Superior temporal gyrus (tissue), 1 donor: ENCODE results near the gene CNOT4.
"Not testable (repeated sequence)": the region's sequence is repeated elsewhere in the genome, so short reads cannot be mapped to it uniquely, and the experiment has no call there.

Experiments used
- DNase-seq: peaks from one replicate; pipeline ENCODE4 v3.0.0-alpha.2; 2016; ENCODE audit errors: extremely low spot score

CNOT4 gene

DNA sequence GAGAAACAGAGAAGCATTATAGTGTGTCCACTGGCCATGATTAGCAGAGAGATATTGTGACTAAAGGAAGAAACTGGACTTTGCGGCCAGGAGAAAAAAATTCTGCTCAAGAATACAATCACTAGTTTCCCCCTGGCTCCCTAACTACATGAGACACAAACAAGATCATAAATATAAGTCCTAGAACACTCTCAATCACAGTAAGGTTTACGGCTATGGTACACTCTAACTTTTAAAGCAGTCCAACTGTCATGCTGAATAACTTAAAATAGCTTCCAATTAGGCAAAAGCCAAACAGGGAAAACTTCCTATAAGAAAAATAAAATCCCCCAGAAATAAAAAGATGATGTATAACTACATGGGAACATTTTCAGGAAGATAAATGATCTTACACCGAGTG is 144.2 kb downstream of the CNOT4 start:
- no peak for DNase-seq

DNA sequence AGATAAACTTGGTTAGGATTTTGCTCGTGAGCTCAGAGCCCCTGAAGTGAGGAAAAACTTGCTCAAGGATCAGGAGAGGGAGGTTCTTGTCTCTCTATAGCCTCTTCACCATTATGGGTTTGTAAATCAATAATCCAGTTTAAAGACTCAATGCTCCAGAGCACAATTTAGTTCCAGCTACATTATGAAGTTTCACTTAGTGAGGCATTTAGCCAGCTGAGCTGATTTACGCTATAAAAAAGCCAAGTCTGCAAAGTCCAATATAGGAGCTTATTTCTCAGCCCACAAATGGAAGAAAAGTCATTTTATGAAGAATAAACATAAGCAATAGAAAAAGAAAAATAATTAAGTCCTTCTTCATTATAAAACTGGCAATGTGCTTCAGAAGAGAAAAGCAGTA is 145.7 kb downstream of the CNOT4 start:
- DNase-seq, result no peak

DNA sequence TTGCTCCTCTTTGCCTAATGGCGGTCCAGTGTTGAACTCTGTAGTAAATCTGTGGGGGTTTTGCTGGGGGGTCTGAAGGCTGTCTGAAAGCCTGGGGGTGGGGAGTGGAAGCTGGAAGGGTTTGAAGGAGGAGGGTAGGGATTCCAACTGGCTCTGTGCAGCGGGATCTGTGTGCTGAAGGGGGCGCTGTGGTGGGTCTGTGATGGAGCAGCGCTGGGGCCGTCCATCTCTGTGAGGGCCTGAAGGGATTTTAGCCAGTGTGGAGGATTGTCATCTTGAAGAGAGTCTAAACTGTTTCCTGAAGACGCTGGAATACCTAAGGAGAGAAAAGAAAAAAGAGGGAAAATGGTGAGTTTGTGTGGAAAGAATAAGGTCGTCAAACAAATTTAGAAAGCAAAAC is 147.0 kb downstream of the CNOT4 start:
- DNase-seq, result no peak

DNA sequence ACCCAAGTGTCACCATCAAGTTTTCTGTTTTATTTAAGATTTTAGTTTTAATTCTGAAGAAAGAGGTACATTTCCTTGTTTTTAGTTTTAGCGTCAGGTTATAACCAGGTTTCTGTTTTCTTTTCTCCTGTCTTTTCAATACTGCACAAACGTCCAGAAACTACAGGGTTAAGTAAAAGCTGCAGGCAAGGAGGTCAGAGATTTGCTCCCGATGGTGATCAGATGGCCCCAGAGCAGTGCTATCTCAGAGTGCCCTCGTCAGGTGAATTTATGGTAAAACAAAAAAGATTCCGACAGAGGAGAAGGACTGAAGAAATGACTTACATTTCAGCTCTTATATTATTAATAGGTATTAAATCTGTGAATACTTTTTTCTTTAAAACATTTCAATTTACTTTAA is 148.1 kb downstream of the CNOT4 start:
- DNase-seq, result no peak

DNA sequence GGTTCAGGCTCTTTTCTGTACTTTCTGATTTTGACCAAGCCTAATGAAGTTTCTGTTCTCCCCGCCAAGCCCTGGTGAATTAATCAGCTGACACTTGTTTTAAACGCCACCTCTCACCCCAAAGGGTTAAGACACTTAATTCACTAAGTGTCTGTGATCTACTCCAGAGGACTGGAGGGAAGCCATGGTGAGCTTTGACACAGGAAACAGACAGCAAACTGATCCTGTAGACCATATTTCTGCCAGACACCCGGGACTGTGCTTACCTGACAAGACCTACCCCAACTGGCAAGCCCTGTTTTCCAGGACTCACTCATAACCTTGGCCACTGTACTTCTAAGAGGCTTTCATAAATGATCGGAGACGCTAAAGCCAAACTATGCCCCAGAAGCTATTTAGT is 150.3 kb downstream of the CNOT4 start:
- DNase-seq, result no peak

DNA sequence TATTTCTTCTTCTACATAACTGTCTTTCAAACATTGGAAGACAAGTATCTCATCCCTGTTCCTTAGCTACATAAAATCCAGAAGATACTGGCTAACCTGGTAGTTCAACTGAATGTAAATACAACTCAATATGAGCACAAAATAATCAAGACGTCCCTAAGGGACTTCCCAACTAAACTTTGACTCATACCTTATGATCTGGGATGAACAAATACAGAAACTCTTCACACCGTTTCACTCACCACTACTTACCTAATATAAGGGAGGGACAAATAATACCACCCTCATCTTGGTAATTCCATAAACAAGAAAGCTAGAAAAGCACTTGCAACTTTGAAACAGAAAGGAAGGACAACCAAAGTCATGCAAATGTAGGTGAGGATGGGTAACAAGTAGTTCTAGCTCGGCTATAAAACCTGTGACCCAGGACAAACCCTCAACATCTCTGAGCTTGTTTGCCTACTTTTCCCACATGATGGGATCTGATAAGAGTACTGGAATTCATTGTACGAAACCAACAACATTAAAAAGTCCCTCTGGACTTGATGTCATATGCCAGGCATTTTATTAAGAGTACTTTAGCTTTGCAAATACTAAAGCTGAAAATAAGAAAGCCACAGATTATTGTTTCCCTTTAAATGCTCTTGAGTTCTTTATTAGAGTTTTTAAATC is 154.4 kb downstream of the CNOT4 start:
- DNase-seq, result no peak

DNA sequence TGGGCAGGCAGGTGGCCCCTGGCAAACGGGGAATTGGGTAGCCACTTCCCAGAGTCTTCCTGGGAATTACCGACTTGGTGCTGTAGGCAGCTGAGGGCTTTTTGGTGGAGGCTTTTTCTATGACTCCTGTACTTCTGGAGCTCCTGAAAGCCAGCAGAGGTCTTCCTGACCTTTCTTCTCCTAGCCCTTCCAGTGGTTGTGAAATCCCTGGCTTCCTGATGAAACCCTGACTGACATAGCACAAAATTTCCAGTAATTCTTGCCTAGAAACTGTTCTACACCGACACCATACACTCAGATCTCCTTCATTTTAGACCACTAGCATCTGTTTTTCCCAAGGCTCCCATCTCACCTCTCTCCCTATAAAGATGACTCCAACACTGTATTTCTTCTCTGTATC is 156.1 kb downstream of the CNOT4 start:
- no peak for DNase-seq

DNA sequence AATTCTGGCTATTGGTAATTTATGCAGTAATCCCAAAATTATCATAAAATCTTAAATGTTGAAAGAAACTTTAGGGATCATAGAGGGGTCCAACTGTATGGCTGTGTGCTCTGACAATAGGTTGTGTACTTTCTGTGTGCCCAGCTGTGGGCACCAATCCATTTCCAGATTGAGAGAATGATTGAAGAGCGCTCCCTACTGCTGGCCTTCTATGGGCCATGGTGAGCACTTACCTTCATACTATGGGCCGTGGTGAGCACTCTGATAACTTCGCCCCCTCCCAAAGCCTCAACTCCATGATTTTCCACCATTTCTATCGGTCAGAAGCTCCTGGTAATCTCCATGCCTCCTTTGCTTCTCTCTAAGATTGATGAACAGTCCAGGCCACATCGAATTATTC is 157.6 kb downstream of the CNOT4 start:
- DNase-seq, result no peak

DNA sequence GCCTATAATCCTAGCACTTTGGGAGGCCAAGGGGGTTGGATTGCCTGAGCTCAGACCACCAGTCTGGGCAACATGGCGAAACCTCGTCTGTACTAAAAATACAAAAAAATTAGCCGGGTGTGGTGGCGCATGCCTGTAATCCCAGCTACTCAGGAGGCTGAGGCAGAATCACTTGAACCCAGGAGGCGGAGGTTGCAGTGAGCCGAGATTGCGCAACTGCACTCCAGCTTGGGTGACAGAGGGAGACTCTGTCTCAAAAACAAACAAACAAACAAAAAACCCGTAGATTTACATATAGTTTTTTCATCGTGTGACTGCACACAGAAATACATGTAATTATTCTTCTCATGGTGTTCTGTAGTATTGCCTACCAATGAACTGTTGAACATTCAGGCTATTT is 158.8 kb downstream of the CNOT4 start:
- DNase-seq, result not testable (repeated sequence)

DNA sequence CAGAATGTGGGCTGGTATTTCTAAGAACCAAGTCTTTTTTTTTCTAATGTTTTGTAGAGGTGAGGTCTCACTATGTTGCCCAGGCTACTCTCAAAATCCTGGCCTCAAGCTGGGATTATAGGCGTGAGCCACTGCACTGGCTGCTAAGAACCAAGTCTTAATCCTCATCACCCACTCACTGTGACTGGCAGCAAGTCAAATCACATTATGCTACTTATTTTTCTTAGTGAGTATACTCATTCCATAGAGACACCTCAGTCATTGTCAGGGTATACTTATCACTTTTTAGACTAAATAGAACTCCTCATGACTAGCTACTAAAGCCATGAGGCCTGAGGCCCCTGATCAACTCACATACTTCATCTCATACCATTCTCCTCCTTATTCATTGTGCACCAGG is 160.2 kb downstream of the CNOT4 start:
- no peak for DNase-seq

DNA sequence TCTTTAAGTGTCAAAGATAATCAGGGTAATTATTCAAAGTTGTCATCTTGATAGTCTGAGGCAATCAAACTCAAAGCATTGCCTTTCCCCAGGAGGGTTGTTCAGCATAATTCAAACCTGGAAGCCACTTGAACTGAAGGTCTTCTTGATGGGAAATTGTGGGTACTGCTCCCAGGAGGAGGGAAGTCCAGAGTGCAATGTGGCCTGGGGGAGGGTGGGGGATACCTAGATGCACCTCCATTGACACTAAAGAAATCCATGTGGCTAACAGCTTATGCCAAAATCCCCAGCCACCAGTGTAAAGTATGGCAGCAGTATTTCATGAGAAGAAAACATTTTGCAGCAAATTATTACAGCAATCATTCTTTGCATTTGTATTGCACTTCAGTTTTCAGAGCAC is 161.4 kb downstream of the CNOT4 start:
- DNase-seq, result no peak

DNA sequence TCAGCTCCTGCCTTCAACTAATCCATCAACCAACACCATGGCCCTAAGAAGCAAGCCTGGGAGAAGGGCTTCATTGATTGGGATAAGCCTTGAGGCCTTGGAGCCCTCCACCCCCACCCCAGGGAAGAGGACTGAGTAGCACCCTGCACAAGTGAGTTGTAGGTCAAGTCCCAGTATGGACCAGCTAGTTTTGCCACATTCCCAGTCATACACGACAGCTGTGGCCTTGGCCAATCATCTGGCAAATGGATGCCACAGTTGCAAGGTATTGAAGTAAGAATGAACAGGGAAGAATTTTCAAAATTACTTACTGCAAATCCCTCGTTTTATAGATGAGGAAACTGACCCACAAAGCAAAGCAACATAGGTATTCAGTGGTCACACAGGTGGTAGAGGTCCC is 166.5 kb downstream of the CNOT4 start:
- no peak for DNase-seq

DNA sequence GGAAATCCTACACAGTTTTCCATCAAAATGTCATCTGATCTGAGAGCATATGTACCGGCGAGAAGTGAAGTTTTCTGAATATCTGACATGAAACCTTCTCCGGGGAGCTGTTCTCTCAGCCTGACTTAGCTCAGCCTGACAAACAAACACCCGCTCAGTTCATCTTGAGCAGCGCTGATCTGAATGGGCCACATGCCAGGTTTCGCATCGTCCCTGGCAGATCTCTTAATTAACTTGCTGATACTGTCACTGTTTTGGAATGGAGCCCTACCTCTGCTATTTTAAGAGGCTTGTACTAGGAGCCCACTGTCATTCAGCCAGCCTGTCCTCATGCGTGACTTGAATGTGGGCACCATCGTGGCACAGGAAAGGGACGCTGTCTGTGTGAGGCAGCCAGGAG is 167.0 kb downstream of the CNOT4 start:
- DNase-seq, result peak; percentile 68

DNA sequence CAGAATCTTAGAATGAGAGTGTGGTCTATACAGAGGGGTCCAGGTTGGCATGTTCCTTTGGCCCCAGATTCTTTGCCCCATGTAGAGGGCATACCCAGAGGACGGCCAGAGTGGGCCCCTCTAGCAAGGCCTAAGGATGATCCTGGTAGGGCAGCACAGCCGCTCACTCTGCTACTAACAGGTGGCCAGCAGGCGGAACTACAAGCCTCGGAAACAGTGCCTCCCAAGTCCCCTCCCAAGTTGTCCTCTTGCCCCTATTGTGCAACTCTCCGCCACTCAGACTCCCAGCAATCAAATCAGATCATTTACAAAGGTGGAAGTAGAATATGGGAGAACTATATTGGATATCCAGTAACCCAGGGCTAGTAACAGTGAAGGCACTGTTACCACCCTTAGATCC is 168.9 kb downstream of the CNOT4 start:
- no peak for DNase-seq

DNA sequence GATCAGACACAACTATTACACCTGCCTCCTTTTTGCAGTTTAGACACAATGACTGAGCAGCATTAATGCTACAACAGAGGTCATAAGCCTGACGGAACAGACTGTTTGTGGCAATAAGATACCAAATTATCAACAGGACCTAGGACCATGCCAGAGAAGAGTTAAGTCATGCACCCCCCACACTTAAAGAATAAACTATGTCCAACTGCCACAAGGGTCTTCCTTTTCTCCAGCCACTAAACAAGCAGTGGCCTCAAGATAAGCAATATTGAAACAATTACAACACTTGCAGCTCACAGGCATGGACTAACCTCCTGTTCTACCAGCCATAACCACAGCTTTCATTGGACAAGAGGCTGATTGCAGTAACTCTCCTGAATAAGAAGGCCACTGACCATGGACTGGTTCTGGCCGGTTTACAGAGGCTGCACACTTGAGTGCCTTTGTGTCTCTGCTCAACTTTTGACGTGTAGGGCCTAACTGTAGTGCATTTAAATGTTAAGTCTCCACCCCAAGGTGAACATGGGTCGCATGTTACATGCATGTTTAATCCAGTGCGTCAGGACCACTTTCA is 171.8 kb downstream of the CNOT4 start:
- no peak for DNase-seq

DNA sequence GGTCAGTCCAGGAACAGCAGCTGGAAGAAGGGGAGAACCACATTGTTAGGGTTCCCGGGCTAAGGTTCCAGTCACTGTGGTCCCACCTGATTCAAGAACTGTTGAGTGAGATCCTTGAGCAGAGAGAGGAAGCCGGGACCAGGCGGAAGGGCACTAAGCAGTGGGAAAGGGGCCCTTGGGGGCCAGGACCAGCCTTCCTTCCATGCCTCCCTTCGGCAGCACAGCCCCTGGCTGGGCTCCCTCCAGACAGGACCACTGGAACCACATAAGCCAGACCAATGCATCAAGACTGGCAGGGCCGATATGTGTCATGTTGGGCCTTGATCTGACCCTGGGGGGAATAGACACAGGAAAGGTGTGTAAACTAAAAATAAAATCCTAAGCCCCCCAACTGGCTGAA is 172.4 kb downstream of the CNOT4 start:
- no peak for DNase-seq

DNA sequence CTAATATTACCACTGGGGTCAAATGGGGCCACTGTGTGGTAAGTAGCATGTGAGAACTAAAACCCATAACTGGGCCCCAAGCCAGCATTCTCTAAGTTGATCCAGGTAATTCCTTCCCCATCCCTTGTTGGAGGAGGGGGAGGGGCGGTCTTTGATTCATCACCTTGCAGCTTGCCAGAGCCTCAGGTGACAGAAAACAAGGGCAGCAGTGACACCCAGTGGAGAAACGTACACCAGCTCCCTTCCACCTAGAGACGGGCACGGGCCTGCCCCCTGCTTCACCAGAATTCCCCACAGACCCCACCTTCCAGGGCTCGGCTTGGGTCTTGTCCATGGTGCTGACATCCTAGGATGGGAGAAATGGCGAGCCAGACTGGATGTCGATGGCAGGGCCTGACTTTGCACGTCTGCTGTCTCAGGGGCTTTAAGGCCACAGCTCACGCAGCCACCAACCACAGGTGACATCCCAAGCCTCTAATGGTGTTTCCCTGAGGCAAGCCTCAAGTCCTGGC is 174.2 kb downstream of the CNOT4 start:
- DNase-seq, result peak; percentile 30

DNA sequence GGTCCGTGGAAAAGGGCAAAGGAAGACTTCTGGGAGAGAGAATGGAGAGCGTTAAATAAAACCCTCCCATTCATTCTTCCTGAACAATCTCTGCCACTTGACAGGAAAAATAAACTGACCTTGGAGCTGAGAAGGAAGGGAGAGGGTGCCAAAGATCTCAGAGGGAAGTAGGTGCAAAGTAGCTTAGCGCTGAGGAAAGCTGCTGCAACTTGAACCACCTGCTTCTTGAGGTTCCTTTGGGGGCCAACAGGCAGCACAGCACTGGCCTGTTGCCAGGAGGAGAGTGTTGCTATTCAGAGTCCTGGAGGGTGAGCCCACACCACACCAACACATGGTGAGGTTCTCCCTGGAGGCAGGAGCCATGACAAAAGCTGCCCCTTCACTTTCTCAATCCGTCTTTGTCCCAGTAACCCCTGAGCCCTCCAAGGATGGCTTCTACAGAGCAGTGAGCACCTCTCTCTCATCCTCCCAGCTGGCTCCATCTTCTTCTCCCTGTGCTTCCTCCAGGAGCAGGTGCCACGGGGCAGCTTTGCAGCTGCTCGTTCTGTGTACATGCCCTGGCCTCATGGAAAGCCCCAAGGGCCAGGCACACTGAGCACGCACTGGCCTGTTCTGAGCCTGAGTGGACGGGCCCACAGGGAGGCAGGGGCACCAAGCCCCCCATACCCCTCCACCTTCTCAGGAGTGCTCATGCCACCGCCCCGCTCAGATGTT is 174.9 kb downstream of the CNOT4 start:
- DNase-seq, result no peak

DNA sequence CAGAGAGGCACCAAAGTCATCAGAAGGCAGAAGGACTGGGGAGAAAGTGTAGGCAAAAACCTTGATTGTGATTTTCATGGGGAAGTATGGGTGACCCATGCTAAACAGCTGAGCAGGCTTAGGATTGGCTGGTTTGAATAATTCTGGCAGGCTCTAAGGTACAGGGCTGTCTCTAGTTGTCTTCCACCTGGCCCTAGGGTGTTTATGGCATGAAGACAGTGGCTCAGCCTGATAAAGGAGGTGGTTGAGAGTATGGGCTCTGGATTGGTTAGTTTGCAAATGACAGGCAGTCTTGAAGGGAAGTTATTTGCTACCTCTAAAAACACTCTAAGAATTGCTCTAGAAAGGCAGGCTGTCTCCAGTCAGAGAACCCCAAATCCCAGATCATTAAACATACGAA is 176.0 kb downstream of the CNOT4 start:
- no peak for DNase-seq

DNA sequence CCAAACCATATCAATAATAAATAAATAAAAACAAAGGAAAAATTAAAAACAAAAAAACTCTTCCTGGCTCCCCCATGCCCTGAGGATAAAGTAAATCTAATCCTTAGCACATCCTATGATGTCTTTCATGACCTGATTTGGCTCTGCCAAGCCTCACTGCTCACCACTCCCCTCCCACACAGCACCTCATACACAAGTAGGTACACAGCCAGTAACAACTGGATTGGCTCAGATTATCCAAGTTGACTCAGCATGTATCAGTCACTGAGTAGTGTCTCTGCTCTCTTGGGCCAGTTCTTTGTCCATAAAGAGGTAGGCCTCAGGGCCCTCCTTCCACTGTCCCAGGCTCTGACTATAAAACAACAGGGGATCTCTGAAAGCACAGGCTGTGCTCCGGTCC is 176.7 kb downstream of the CNOT4 start:
- DNase-seq, result no peak

DNA sequence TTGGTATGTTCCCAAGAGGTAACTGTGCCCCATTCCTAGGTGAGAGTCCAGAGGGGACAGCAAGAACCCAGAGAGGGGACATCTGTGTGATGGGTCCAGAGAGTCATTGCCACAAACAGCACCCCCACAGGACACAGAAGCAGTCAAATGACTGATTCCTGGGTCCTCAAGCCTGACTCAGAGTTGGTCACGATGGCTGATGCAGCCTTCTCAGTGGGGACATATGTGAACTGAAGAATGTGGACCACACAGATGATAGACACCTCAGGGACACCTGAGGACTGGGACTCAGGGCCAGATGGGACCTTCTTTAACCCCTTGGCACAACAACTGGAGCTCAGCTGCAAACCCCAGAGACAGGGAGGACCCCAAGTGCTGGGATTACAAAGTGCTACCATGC is 179.8 kb downstream of the CNOT4 start:
- DNase-seq, result no peak

DNA sequence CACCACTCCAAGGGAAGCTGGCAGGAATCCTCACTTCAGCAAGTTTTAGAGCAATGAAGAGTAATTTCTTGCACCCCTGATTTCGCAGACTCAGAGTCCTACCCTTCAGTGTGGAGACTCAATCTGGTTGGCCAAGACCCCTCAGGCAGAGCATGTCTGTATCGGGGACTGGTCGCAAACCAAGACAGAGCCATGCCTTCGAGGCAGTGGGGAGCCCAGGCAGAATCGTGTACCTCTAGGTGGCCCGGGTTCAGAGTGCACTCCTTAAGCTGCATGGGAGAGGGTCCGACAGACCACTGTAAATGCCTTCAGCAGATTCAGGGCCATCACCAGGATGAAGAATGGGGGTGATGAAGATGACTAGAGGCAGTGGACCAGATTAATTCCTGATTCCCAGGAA is 181.4 kb downstream of the CNOT4 start:
- no peak for DNase-seq

DNA sequence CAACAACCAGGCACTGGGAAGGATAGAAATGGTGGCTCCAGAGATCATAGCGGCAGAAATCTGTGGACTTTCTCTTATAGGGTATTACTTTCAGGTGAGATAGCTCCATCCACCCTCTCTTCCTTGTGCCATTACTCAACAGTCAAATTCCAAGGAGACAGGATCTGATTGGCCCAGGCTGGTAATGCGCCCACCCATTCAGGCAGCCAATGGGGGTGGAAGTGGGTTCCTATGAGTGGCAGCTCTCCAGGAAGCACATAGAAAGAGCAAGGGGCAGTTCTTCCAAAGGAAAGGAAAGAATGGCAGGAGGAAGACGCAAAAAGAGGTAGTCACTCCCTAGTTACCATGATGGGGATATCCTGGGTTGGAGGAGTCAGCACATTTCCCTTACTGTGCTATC is 181.8 kb downstream of the CNOT4 start:
- DNase-seq, result no peak
